Activated CD4-positive, alpha-beta memory T cell treated with anti-CD3 and anti-CD28 coated beads, Interleukin-2, amount 10 ng/mL, durations not matched to agents 7 days and 5 days (primary cell): ENCODE measurements around the gene PLPP3. TPM values are rescaled to one million over a fixed set of nuclear protein-coding genes. Genes with fewer than 3 reads are reported as not detected.

Source experiments
- CTCF ChIA-PET: fragments of 350-600 bp; sonication (Branson Sonifier 250); formaldehyde crosslinking; loops from one replicate; lab custom pipeline; 2021; ENCODE audit warnings: antibody characterized with exemption, inconsistent platforms; lab: Charles Lee
- POLR2A ChIA-PET: fragments of 350-600 bp; sonication (Branson Sonifier 250); formaldehyde crosslinking; loops from one replicate; lab custom pipeline; 2021; ENCODE audit warnings: antibody characterized with exemption; lab: Charles Lee
- DNase-seq: peaks from one replicate; pipeline ENCODE4 v3.0.0-alpha.2; 2020
- H3K27ac Mint-ChIP-seq: one replicate; pipeline ENCODE4 v1.8.0; 2021; ENCODE audit warnings: mild to moderate bottlenecking, mixed read lengths
- H3K27me3 Mint-ChIP-seq: one replicate; pipeline ENCODE4 v1.8.0; 2021; ENCODE audit warnings: mixed read lengths
- H3K36me3 Mint-ChIP-seq: one replicate; pipeline ENCODE4 v1.8.0; 2021; ENCODE audit warnings: low read depth, mixed read lengths
- H3K4me1 Mint-ChIP-seq: one replicate; pipeline ENCODE4 v1.8.0; 2021; ENCODE audit warnings: mixed read lengths
- H3K4me3 Mint-ChIP-seq: one replicate; pipeline ENCODE4 v1.8.0; 2021; ENCODE audit warnings: mild to moderate bottlenecking, mixed read lengths
- H3K9me3 Mint-ChIP-seq: one replicate; pipeline ENCODE4 v1.8.0; 2021; ENCODE audit warnings: mixed read lengths
- total RNA-seq, 2 experiments: library from RNA; stranded (reverse); gene quantifications; one replicate each; pipeline ENCODE4 v1.2.3, GENCODE V29; 2021

Gene PLPP3
- total RNA-seq, 2 experiments from 2014 or later = not detected

DNA sequence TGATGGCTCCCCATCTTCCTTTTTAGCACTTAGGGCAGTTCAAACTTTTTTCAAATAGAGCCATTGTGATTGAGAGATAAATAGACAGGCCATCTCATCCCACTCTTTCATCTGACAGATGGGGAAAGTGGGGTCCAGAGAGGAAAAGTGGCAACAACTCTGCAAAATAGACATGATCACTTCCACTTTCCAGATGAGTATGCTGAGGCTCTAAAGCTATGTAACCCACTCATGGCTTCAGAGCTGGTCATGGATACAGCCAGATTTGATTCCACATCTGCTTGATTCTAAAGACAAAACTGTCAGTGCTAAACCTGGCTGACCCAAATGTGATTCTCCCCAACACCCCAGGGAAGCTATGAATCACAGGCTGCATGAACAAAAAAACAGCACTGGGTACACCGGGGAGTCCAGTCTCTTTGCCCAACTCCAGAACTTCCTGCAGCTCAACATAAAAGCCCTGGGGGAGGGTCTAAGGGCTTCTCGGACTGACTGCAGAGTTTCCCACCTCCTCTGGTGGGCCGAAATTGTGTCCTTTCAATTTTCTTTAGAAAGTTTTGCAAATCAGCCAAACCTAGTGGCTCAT is 59.3 kb downstream of the PLPP3 start:
- no peaks in the 10 kb centered on the region for H3K4me1 Mint-ChIP-seq
- H3K9me3 Mint-ChIP-seq = no peaks in the 10 kb centered on the region
- CTCF ChIA-PET = no interaction called here
- no peaks in the 10 kb centered on the region for H3K27me3 Mint-ChIP-seq
- POLR2A ChIA-PET = no interaction called here
- no peak for DNase-seq
- H3K27ac Mint-ChIP-seq = no peak overlapping the region
- no peak overlapping the region for H3K4me3 Mint-ChIP-seq
- no peaks in the 10 kb centered on the region for H3K36me3 Mint-ChIP-seq

DNA sequence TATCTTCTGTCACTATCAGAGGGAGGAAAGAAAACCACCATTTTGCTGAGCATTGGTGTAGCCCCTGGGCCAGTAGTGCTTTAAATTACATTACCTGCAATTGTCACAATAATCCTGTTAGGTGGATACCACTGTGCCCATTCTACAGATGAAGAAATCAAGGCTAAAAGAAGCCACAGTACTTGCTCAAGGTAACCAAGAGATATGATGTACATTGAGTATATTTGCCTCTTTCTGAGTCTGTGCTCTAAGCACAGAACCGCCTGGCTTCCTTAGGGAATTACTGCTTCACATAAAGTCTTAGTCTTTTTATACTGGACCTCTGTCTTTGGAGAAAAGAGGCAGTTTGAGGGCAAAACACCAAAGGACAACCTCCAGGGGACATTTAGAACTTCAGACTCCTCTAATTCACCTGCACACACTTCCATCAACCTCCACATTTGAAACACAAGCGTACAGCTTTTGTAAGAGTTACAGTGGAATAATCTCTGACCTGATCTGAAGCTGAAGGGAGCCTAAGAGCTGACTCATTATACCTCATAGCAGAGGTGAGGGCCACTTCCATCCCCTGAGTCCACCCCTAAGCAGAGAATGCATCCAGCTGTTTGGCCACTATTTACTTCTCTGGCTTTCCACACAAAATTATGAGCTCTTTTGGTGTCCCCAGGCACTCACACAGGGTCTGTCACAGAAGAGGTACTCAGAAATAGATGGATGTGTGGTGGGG is 61.8 kb downstream of the PLPP3 start:
- no peak for DNase-seq
- ChIA-PET POLR2A (no interaction called here), CTCF (no interaction called here)
- Mint-ChIP-seq H3K4me1 (no peaks in the 10 kb centered on the region), H3K27ac (no peak overlapping the region), H3K9me3 (no peaks in the 10 kb centered on the region), H3K4me3 (no peak overlapping the region), H3K36me3 (no peaks in the 10 kb centered on the region), H3K27me3 (no peaks in the 10 kb centered on the region)

DNA sequence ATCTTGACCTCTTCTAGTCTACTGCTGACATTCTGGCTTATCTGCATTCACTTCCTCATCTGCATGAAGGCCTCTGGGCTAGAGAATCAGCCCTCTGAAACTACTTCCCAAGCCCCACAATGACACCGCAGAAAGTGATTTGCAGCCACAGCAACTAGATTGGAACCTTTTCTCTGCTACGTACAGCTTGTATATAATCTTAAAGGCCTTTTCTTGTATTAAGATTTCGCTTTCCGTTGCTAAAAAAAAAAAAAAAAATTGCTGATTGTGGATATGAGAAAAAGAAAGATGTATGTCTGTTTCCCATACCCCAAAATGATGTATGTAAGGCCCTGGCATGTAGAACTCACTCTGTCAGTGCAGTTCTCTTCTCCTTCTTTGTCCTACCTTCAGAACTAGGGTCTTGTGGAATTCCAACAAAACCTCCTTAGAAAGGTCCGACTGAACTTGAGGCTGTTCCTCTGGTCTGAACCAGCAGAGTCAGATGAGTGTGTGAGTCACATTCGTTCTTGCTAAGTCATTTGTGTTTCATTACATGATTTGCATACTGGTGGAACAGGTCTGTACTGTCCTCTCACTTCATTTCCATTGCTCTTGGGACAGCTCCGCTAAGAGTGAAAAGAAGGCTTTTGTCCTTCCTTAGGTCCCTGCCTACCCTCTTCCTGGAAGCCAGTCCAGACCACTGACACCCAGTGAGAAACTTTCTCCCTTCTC is 62.7 kb downstream of the PLPP3 start:
- no peaks in the 10 kb centered on the region for H3K36me3 Mint-ChIP-seq
- DNase-seq = no peak
- no peaks in the 10 kb centered on the region for H3K9me3 Mint-ChIP-seq
- H3K4me3 Mint-ChIP-seq = no peak overlapping the region
- H3K4me1 Mint-ChIP-seq = no peaks in the 10 kb centered on the region
- H3K27ac Mint-ChIP-seq = no peak overlapping the region
- POLR2A ChIA-PET = interaction anchor here (0.7 kb wide), 1 partner anchor 21 kb away, joined by 4 read pairs; no protein-coding TSS in a partner anchor
- CTCF ChIA-PET = no interaction called here
- no peaks in the 10 kb centered on the region for H3K27me3 Mint-ChIP-seq

DNA sequence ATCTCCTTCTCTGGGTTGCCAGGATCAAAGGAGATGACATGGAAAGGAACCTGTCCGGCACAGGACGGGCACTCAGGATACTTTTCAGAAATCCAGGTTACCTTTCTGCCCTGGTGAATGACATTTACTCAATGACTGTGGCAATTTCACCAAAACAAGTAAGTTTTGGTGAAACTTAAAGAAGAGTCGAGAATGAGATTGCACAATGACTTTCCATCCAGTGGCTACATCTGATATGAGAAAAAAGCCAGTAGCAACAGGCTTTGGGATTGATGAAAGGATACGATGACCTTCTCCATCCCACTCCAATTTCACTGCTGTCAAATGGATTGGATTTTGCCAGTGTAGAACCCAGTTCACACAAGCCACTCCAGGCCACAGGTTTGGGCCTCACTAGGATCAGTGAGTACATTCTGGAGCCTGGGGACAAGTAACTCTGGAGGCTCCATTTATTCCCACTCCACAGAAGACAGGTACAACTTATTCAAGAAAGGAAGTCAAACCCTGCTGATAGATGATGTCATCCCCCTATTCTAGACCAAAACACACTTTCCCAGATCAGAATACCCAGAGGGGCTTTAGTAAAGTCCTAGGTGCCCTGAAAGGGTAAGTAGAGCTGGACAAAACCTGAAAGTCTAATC is 63.3 kb downstream of the PLPP3 start:
- H3K27me3 Mint-ChIP-seq = no peaks in the 10 kb centered on the region
- H3K4me1 Mint-ChIP-seq = no peaks in the 10 kb centered on the region
- ChIA-PET POLR2A (interaction anchor here (0.7 kb wide), 1 partner anchor 20 kb away, joined by 4 read pairs; no protein-coding TSS in a partner anchor), CTCF (no interaction called here)
- H3K9me3 Mint-ChIP-seq = no peaks in the 10 kb centered on the region
- H3K36me3 Mint-ChIP-seq = no peaks in the 10 kb centered on the region
- no peak for DNase-seq
- no peak overlapping the region for H3K4me3 Mint-ChIP-seq
- no peak overlapping the region for H3K27ac Mint-ChIP-seq

DNA sequence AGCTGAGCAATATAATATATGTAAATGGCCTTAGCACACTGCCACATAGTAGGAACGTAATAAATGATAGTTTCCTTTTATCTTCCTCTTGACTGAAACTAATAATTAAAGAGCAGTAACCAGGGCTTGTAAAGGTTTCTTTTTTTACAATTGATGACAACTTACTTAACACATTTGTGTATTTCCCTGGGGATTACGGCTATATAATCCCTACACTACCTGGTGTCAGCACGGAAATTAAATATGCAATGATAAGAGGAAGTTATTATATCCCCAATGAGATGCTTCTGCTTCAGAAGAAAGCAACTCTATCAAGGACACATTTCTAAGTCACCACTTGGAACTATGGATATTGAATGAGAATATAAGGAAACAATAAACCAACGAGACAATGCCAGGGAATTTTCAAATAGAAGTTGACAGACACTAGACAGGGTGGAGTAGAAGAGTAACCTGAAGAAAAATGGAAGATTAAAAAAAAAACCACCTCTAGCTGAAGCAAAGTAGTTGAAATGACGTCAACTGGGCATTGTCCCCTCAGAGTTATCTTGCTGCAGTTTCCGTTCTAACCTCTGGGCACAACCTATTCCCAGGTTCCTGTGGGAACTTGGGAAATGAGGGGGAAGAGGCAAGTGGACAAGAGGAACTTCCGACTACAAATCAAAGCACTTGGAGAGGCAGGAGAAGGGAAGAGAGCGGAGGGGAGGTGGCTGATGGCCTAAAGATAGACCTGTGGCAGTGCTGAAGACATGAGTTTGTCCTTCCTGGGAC is 66.5 kb downstream of the PLPP3 start:
- Mint-ChIP-seq H3K36me3 (no peaks in the 10 kb centered on the region), H3K27me3 (no peaks in the 10 kb centered on the region), H3K9me3 (no peaks in the 10 kb centered on the region), H3K4me1 (no peaks in the 10 kb centered on the region), H3K4me3 (no peak overlapping the region), H3K27ac (no peak overlapping the region)
- DNase-seq = no peak
- POLR2A ChIA-PET = no interaction called here
- CTCF ChIA-PET = no interaction called here

DNA sequence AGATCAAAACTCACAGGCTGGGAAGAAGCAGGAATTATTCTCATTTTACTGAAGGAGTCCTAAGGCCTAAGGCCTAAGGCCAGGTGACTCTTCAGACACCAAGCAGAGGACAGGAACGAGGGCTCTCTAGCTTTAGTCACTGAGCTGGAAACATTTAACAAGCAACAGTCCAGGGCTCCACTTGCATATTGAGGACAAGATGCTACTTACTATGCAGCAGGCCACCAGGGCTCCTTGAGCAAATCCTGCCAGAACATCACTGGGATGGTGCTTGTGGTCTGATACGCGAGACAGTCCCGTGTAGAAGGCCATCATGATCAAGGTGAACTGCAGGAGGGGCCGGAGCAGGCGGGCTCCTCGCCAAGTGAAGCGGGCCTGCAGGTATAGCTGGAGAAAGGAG is 67.6 kb downstream of the PLPP3 start:
- Mint-ChIP-seq H3K27me3 (peaks cover under 1% of the 10 kb centered on the region), H3K36me3 (no peaks in the 10 kb centered on the region), H3K27ac (no peak overlapping the region), H3K9me3 (no peaks in the 10 kb centered on the region), H3K4me1 (no peaks in the 10 kb centered on the region), H3K4me3 (no peak overlapping the region)
- ChIA-PET CTCF (no interaction called here), POLR2A (no interaction called here)
- DNase-seq = no peak

DNA sequence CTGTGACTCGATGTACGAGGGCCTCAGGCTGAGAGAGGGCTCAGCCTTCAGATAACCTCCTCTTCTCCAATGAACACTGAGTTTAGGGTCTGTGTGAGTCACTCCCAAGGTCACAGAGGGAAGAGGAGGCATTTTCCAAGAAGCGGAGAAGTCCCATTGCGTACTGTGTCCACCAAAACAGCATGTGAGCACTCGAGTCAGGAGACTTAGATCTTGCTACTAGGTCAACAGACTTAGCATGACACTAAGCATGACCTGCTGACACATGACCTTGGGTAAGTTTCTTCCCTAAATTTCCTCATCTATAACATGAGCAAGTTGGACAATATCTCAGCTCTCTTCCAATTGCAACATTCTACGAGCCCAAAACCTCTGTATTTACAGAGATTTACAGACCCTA is 68.0 kb downstream of the PLPP3 start:
- no peaks in the 10 kb centered on the region for H3K4me1 Mint-ChIP-seq

DNA sequence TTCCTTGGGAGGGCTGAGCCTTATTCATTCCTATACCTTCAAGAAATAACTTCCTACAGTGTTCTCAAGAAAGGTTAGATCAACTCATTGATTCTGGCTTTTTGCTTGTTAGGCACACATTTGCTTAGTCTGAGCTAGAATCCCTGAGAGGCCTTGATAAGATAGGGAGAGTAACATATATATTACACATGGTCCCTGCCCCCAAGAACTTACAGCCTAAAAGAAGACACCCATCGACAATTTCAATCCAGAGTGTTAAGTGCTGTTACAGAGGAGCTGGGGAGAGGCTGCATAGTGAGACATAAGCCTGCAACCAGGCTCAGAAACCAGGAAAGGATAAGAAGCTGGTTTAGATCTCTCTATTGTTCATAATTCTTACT is 68.7 kb downstream of the PLPP3 start:
- no peak overlapping the region for H3K27ac Mint-ChIP-seq
- CTCF ChIA-PET = no interaction called here
- no peaks in the 10 kb centered on the region for H3K4me1 Mint-ChIP-seq

More for the DNA sequence above, 68.0 kb downstream of the PLPP3 start:
- Mint-ChIP-seq H3K27ac (no peak overlapping the region), H3K4me3 (no peak overlapping the region), H3K36me3 (no peaks in the 10 kb centered on the region), H3K9me3 (no peaks in the 10 kb centered on the region), H3K27me3 (peaks cover 2% of the 10 kb centered on the region)
- CTCF ChIA-PET = no interaction called here
- POLR2A ChIA-PET = no interaction called here
- no peak for DNase-seq

DNA sequence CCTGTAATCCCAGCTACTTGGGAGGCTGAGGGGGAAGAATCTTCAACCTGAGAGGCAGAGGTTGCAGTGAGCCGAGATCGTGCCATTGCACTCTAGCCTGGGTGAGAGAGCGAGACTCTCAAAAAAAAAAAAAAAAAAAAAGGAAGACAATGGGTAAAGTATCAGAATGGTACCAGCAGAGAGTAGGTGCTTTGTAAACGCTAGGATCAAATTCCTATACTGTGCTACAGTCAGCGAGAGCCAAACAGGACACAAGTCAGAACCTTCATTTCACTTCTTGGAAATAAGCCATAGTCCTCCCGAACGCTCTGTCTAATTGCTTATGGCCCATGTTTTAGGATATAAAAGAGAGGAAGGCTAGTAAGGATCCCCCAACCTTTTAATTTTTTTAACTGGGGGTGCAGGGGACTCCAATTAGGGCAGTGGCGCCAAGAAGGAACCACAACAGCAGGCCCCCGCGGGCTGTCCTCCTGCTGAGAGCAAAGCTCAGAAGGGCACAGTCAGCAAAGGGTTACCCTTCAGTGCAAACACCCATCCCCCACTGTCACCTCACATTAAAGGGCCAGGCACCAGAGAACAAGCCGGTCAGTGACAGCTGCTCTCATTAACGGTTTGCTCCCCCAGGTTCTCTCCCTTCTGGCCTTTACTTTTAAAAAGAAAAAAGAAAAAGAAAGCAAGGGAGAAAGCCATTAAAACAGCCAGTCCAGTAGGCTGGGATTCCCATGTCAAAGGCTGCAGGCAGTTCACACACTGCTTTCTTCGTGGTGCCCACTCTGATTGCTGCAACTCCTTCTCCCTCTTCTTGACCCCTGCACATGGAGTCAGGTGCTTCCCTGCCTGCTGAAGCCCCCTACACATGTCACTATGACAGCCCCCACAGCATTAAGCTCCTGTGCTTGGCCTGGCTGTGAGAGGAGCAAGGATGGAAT is 69.4 kb downstream of the PLPP3 start:
- H3K4me3 Mint-ChIP-seq = no peak overlapping the region
- ChIA-PET CTCF (no interaction called here), POLR2A (no interaction called here)
- no peak overlapping the region for H3K27ac Mint-ChIP-seq
- peaks cover 2% of the 10 kb centered on the region for H3K27me3 Mint-ChIP-seq
- H3K36me3 Mint-ChIP-seq = no peaks in the 10 kb centered on the region
- H3K9me3 Mint-ChIP-seq = no peaks in the 10 kb centered on the region
- no peaks in the 10 kb centered on the region for H3K4me1 Mint-ChIP-seq
- no peak for DNase-seq

More for the DNA sequence above, 68.7 kb downstream of the PLPP3 start:
- Mint-ChIP-seq H3K4me3 (no peak overlapping the region), H3K36me3 (no peaks in the 10 kb centered on the region), H3K9me3 (no peaks in the 10 kb centered on the region), H3K27me3 (peaks cover 2% of the 10 kb centered on the region)
- POLR2A ChIA-PET = no interaction called here
- no peak for DNase-seq

DNA sequence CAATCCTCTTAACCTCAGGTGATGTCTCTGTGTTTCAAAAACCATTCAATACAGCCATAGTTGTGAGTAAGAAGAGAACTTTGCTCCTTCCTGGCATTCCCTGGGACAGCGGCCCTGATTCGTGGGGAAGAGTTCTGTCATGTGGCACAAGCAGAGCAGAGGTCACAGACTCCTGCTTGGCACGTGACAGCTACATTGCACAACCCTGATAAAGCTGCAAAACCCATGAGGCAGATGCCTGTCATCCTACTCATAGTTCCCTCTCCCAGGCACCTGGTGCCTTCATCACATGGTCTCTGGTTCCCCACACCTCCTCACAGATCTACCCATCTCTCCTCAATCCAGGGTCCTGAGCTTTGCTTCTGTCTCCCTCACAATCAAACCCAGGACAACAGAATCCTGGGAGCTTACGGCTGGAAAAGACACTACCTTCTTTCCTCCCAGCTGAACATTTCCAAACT is 70.8 kb downstream of the PLPP3 start:
- no peak for DNase-seq
- Mint-ChIP-seq H3K4me3 (no peak overlapping the region), H3K27me3 (peaks cover 2% of the 10 kb centered on the region), H3K36me3 (no peaks in the 10 kb centered on the region), H3K27ac (no peak overlapping the region), H3K9me3 (no peaks in the 10 kb centered on the region), H3K4me1 (no peaks in the 10 kb centered on the region)
- ChIA-PET CTCF (no interaction called here), POLR2A (no interaction called here)

DNA sequence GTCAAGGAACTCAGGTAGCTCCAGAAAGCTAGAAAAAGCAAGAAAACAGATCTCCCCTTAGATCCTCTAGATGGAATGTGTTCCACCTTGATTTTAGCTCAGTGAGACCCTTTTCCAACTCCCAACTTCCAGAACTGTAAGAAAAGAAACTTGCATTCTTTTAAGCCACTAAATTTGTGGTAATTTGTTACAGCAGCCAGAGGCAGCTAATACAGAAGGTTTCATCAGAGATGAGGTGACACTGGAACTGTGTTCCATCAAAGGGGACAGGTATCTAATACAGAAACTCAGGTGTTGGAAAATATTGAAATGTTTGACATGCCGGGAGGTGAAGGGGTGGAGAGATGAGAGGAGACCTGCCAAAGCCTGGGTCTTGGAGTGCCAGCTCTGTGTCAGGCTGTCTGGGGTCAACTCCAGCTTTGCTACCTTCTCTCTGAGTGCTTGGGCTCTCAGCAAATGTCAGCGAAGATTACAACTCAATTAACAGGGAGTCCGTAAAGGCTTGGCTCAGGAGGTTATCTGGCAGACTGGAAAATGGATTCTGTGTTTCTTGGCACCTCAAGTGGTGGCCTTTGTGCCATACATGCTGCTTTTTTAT is 71.3 kb downstream of the PLPP3 start:
- Mint-ChIP-seq H3K27ac (no peak overlapping the region), H3K9me3 (no peaks in the 10 kb centered on the region), H3K4me1 (no peaks in the 10 kb centered on the region), H3K36me3 (no peaks in the 10 kb centered on the region), H3K27me3 (peaks cover 2% of the 10 kb centered on the region), H3K4me3 (no peak overlapping the region)
- DNase-seq = no peak
- ChIA-PET CTCF (no interaction called here), POLR2A (no interaction called here)
